NB4 (cell line): Measurements from ENCODE around the gene LTBP1.

Experiments used
- MYC ChIP-seq: IDR thresholded peaks from 2 replicates; pipeline ENCODE4 v1.6.1; 2011; ENCODE audit warnings: low read depth, low read length
- POLR2A ChIP-seq: IDR thresholded peaks from 2 replicates; pipeline ENCODE4 v1.6.1; 2011; ENCODE audit warnings: mild to moderate bottlenecking; ENCODE audit not compliant: insufficient read length; ENCODE audit errors: extremely low read depth
- TF ChIP-seq, protein P1 (sequence below): IDR thresholded peaks from one replicate; pipeline ENCODE4 v1.5.1; 2012; ENCODE audit warnings: low read depth, low read length

DNA sequence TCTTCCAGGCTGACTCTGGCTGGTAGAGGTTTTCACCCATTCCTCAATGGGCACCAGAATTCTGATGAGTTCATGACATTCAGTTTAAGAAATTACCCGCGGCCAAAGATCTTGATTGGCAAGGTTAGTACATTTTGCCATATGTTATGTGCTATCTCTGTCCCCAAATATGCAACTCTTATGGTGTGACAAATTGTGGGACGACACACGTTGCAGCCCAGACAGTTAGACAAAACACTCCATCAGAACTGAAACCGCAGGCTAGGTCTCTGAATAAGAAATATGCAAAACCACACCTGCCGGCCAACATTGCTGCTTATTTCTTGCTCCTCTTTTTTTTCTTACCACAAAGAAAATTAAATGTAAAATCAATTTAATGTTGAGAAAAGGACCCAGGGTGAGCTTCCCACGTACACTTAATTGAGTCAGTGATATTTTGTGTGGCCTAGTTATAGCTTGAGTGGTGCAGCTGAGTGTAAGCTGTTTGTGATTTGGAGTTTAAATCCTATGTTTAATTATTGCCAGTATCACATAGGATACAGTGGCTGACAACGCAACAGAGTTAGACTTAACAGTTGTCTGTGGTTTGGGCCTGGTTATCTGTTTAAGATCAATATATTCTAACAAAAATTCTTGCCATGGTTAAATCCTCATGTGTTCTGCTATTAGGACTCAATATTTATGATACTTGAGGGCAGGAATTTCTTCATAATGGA, 35.7 kb upstream of the LTBP1 start:
- TF ChIP-seq POLR2A (no peak), MYC (no peak)
- TF ChIP-seq, protein P1, sequence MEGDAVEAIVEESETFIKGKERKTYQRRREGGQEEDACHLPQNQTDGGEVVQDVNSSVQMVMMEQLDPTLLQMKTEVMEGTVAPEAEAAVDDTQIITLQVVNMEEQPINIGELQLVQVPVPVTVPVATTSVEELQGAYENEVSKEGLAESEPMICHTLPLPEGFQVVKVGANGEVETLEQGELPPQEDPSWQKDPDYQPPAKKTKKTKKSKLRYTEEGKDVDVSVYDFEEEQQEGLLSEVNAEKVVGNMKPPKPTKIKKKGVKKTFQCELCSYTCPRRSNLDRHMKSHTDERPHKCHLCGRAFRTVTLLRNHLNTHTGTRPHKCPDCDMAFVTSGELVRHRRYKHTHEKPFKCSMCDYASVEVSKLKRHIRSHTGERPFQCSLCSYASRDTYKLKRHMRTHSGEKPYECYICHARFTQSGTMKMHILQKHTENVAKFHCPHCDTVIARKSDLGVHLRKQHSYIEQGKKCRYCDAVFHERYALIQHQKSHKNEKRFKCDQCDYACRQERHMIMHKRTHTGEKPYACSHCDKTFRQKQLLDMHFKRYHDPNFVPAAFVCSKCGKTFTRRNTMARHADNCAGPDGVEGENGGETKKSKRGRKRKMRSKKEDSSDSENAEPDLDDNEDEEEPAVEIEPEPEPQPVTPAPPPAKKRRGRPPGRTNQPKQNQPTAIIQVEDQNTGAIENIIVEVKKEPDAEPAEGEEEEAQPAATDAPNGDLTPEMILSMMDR, result no peak
